T47D (cell line): ENCODE results near the gene RAD17.
"Not testable (repeated sequence)": the region's sequence is repeated elsewhere in the genome, so short reads cannot be mapped to it uniquely, and the experiment has no call there.

Experiments
- DNase-seq, 2 experiments: peaks; one replicate each; pipeline versions ENCODE4 v3.0.0 to v3.0.0-alpha.2; 2011 to 2012; ENCODE audit warnings: low read depth in 1 of 2, low spot score in 1 of 2
- JUND ChIP-seq: IDR thresholded peaks from 2 replicates; pipeline ENCODE4 v1.6.1; 2012; ENCODE audit warnings: low read depth
- in situ Hi-C: cut with HindIII; loops from 2 replicates; pipeline ENCODE4 v1.10.0; 2016; ENCODE audit warnings: low sequenced_read_pairs, low pct_unique_long_range_greater_than_20kb

The RAD17 gene

GRCh38 chr5:69454460-69455249, 85.0 kb downstream of the RAD17 start:
- in situ Hi-C loops: no loop called here
- no peak for TF ChIP-seq JUND
- DNase-seq: no peak

- DNase-seq, in situ Hi-C loops: not testable (repeated sequence)
These were observed 85.9 kb downstream of the RAD17 start for GRCh38 chr5:69455428-69455988.

GRCh38 chr5:69462170-69462569, 92.6 kb downstream of the RAD17 start:
- in situ Hi-C loops: no loop called here

More at GRCh38 chr5:69462170-69462569, 92.6 kb downstream of the RAD17 start:
- TF ChIP-seq JUND: no peak
- no peak for DNase-seq
